ENCODE measurements around the gene ZNF654. TPM values are rescaled to one million over a fixed set of nuclear protein-coding genes. Genes with fewer than 3 reads are reported as not detected.

Gene ZNF654
- polyA plus RNA-seq, 1 donor (not counting 4 experiments of a cell fraction or from before 2014, with no cell fraction given): 8.2 TPM

DNA sequence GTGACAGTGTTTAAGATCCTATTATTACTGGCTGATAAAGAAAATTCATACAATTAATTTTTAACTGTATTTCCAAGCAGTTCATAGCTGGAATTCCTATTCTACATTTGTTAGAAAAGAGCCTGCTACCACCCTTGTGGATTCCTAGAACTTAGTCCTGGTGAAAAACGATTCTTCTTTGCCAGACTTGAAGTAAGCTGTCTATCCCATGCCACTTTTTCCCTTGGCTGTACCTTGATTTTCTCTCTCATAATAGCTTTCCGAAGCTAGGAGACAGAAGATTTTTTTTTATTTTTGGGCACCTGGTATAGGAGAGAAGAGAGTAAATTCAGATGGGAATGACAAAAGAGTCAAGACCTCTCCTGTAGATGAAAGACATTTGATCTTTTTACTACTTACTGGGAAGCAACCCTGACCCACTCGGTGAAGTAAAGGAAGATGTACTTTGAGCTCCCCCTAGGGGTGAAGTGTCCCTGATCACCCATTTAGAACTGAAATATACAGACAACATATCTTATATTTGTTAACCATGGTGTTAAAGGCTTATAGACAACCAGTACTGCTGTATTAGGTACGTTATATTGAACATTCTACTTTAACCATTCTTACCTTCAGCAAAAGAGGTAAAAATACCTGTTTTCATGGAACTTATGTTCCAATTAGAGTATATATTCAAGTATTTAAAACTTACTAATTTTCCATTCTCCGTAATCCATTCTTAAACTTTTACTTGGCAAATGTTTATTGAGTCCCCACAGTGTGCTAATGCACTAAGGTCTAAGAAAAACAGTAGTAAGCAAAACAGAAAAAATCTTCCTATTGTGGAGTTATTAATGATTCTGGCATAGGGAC lies 54.5 kb downstream of the ZNF654 start:
- H3K79me2 ChIP-seq (ENCODE audit: control insufficient read depth, insufficient read depth, low read length): peaks cover 16% of the 10 kb centered on the region
- H3K4me3 ChIP-seq (ENCODE audit: control insufficient read depth in 2 of 3, extremely low read depth in 1 of 3, insufficient read depth in 2 of 3, low read depth in 1 of 3, low read length in 3 of 3): no peak overlapping the region
- H3K4me1 ChIP-seq (ENCODE audit: control insufficient read depth, extremely low read depth, insufficient read depth, low read length): no peaks in the 10 kb centered on the region
- no peak overlapping the region for H3K4me2 ChIP-seq (ENCODE audit: control insufficient read depth, extremely low read depth, insufficient read depth, low read depth, low read length)
- H3K9me1 ChIP-seq (ENCODE audit: control insufficient read depth, extremely low read depth, insufficient read depth, low read length): peaks cover 3% of the 10 kb centered on the region
- dilution Hi-C loops (cut with MboI; ENCODE audit: extremely low pct_ligation_motif_present, low sequenced_read_pairs): no loop called here
- no peak overlapping the region for H2AFZ ChIP-seq (ENCODE audit: control insufficient read depth, low read length)
- DNase-seq (ENCODE audit: low read depth, low spot score): no peak
- peak; percentile 80 for FAIRE-seq
- peaks cover 0 to 2% of the 10 kb centered on the region in 2 experiments for H3K36me3 ChIP-seq (ENCODE audit: control insufficient read depth in 2 of 2, extremely low read depth in 1 of 2, insufficient read depth in 2 of 2, low read length in 2 of 2)
- H3K27ac ChIP-seq (ENCODE audit: control insufficient read depth, insufficient read depth, low read length): no peak overlapping the region
- H3K27me3 ChIP-seq (ENCODE audit: control insufficient read depth, extremely low read depth, insufficient read depth, low read length): no peaks in the 10 kb centered on the region
- H3K9ac ChIP-seq (ENCODE audit: control insufficient read depth, extremely low read depth, insufficient read depth, low read length): no peak overlapping the region
- no peaks in the 10 kb centered on the region for H3K9me3 ChIP-seq (ENCODE audit: control insufficient read depth, low read depth, low read length)
- H4K20me1 ChIP-seq (ENCODE audit: control insufficient read depth, extremely low read depth, insufficient read depth, low read length): no peaks in the 10 kb centered on the region
- TF ChIP-seq, protein P1, sequence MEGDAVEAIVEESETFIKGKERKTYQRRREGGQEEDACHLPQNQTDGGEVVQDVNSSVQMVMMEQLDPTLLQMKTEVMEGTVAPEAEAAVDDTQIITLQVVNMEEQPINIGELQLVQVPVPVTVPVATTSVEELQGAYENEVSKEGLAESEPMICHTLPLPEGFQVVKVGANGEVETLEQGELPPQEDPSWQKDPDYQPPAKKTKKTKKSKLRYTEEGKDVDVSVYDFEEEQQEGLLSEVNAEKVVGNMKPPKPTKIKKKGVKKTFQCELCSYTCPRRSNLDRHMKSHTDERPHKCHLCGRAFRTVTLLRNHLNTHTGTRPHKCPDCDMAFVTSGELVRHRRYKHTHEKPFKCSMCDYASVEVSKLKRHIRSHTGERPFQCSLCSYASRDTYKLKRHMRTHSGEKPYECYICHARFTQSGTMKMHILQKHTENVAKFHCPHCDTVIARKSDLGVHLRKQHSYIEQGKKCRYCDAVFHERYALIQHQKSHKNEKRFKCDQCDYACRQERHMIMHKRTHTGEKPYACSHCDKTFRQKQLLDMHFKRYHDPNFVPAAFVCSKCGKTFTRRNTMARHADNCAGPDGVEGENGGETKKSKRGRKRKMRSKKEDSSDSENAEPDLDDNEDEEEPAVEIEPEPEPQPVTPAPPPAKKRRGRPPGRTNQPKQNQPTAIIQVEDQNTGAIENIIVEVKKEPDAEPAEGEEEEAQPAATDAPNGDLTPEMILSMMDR (optimal IDR thresholded peaks at IDR 0.05 in 1 of 3, IDR thresholded peaks at IDR 0.05 in 1 of 3, conservative IDR thresholded peaks at IDR 0.05 in 1 of 3; ENCODE audit: extremely low read depth in 1 of 3, insufficient read depth in 2 of 3, low read length in 3 of 3): peak; percentile 62 to 68 (median 63)
- no peak for TF ChIP-seq EZH2 (IDR thresholded peaks at IDR 0.05; ENCODE audit: low read length)

DNA sequence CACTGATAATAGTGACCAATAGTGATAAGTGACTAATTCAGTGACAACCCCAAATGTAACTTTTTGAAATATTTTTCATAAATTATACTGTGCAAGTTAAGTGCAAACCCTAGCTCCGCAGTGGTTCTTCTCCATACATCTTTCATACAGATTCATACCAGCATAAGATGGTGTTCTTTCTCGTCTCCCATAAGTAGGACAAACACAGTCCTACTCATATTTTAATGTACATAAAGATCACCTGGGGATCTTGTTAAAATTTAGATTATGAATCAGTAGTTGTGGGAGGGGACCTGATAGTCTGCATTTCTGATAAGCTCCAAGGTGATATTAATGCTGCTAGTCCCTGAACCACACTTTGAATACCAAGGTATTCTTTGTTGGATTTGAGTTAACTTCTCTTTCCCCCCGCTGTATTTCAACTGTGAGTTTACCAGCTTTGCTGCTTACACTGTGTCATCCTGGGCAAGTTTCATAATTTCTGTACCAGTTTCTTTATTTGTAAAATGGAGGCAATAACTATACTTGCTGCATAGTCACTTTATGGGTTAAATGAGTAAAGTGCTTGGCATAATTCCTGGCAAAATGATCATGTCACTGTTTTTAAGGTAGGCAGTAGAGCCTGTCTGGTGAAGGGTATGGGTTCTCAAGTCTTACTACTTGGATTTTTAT lies 56.0 kb downstream of the ZNF654 start:
- Histone ChIP-seq H3K79me2 (ENCODE audit: control insufficient read depth, insufficient read depth, low read length) (peaks cover 14% of the 10 kb centered on the region), H3K9me1 (ENCODE audit: control insufficient read depth, extremely low read depth, insufficient read depth, low read length) (peaks cover 3% of the 10 kb centered on the region), H3K4me2 (ENCODE audit: control insufficient read depth, extremely low read depth, insufficient read depth, low read depth, low read length) (no peak overlapping the region), H3K4me3 (ENCODE audit: control insufficient read depth in 2 of 3, extremely low read depth in 1 of 3, insufficient read depth in 2 of 3, low read depth in 1 of 3, low read length in 3 of 3) (no peak overlapping the region), H2AFZ (ENCODE audit: control insufficient read depth, low read length) (no peak overlapping the region), H3K4me1 (ENCODE audit: control insufficient read depth, extremely low read depth, insufficient read depth, low read length) (no peaks in the 10 kb centered on the region), H3K27ac (ENCODE audit: control insufficient read depth, insufficient read depth, low read length) (no peak overlapping the region), H3K9me3 (ENCODE audit: control insufficient read depth, low read depth, low read length) (no peaks in the 10 kb centered on the region), H3K36me3 (ENCODE audit: control insufficient read depth in 2 of 2, extremely low read depth in 1 of 2, insufficient read depth in 2 of 2, low read length in 2 of 2) (peaks cover 0 to 2% of the 10 kb centered on the region in 2 experiments), H3K9ac (ENCODE audit: control insufficient read depth, extremely low read depth, insufficient read depth, low read length) (no peak overlapping the region), H4K20me1 (ENCODE audit: control insufficient read depth, extremely low read depth, insufficient read depth, low read length) (no peaks in the 10 kb centered on the region), H3K27me3 (ENCODE audit: control insufficient read depth, extremely low read depth, insufficient read depth, low read length) (no peaks in the 10 kb centered on the region)
- no peak for DNase-seq (ENCODE audit: low read depth, low spot score)
- dilution Hi-C loops (cut with MboI; ENCODE audit: extremely low pct_ligation_motif_present, low sequenced_read_pairs): no loop called here
- TF ChIP-seq, protein P1 (optimal IDR thresholded peaks at IDR 0.05 in 1 of 3, IDR thresholded peaks at IDR 0.05 in 1 of 3, conservative IDR thresholded peaks at IDR 0.05 in 1 of 3; ENCODE audit: extremely low read depth in 1 of 3, insufficient read depth in 2 of 3, low read length in 3 of 3): no peak
- TF ChIP-seq EZH2 (IDR thresholded peaks at IDR 0.05; ENCODE audit: low read length): no peak
- FAIRE-seq: no peak

Measured in keratinocyte (primary cell).